IPS-NIHi7 (cell line): Measurements from ENCODE around the gene SS18L1.

Source experiments
- DNase-seq: peaks from one replicate; pipeline ENCODE4 v3.0.0; 2012; ENCODE audit warnings: mixed read lengths; ENCODE audit errors: extremely low spot score

Gene SS18L1

DNA sequence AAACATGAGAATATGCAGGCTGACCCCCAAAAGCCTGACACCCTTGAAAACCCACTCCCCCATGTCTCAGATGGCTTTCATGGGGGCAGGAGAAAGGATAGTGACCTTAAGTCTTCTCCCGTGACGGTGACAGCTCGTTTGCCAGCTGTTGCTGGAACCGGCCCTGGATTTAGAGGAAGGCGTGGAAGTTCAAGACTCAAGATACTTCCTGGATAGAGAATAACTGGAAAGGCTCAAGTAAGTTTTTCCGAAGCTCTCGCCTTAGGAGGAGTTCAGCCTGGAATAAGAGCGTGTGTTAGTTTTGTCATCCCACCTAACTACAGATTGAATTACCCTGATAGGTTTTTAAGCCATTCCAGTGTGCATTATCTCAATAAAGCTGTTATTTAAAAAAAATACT, 27.7 kb downstream of the SS18L1 start:
- DNase-seq = no peak

DNA sequence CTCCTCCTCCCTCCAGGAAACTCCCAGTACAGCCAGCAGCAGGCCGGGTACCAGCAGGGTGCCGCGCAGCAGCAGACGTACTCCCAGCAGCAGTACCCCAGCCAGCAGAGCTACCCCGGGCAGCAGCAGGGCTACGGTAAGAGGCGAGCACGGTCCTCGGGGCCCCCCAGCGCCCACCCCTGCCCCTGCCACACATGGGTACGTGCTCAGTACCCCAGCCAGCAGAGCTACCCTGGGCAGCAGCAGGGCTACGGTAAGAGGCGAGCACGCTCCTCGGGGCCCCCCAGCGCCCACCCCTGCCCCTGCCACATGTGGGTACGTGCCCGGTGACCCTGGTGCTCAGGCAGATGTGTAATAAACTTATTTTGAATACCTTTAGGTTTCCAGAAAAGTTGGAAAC, 29.1 kb downstream of the SS18L1 start:
- DNase-seq = no peak

DNA sequence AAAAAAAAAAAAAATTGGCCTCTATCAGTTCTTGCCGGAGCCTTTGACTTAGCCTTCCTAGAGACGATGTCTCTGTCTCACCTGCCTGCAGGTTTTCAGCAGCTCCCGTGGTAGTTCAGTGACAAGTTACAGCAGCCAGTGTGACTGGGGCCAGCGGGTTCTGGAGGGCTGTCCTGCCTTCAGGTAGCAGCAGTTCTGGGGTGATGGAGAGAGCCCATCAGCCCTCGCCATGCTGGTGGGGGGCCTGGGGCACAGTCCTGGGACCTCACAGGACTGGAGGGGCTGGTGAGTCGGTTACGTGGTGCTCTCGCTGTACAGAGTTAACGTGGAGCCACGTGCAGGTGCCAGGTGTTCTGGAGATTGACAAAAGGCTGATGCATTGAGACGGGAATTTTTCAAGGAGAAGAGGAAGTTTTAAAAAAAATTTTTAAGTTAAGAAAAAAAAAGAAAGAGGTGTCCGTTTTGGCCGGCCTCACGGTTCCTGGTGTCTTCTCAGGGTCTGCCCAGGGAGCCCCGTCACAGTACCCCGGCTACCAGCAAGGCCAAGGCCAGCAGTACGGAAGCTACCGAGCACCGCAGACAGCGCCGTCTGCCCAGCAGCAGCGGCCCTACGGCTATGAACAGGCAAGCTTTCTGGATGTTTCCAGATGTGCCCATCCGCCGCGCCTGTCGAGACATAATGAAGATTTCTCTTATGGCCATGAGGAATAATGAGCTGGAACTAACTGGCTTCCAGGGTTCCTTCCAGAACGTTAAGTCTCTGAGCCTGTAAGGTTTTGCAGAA, 30.6 kb downstream of the SS18L1 start:
- no peak for DNase-seq

DNA sequence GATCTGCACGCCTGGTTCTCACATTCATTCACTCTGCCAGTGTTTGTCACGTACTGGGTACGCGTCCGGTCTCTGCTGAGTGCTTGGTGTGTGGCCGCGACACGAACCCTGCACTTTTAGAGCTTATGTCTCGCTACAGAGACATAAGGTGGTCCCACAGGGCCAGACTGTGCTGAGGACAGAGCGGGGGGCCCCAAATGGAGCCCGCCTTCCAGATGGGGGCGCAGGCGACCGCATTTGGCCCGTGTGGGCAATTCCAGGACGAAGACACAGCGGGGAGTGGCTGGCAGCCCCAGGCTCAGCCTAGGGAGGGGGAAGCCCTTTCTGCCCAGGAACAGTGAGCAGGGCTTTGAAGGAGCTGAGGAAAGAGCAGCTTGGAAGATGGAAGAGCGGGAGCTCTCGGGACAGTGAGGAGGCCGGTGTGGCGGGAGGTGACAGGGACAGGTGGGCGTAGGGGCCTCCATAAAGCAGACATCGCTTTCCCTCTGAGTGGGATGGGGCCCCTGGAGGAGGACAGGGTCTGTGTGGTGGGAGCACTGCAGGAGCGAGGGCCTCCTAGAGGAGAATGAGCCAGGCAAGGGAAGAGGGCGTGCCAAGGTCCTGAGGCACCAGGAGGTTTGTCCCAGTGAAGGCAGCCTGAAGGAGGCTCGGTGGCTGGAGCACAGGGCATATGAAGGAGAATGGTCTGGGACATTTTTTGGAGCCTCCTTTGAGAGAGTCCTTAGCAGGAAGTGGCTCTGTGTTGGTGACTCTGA, 31.5 kb downstream of the SS18L1 start:
- DNase-seq = no peak

GRCh38 chr20:62175711-62176110, 32.1 kb downstream of the SS18L1 start:
- no peak for DNase-seq

DNA sequence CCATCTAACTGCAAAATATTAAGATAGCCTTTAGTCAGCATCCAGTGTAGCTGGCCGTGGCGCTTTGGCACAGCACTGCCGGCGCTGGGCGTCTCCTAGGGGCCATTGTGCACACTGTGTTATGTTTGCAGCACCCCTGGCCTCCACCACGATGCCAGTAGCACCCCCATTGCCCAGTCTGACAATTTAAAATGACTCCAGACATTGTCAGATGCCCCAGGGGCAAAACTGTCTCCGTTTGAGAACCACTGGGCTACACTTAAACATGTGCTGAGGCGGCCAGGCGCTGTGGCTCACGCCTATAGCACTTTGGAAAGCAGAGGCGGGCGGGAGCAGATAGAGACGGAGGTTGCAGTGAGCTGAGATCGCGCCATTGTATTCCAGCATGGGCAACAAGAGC, 33.3 kb downstream of the SS18L1 start:
- no peak for DNase-seq

GRCh38 chr20:62177307-62177706, 33.7 kb downstream of the SS18L1 start:
- no peak for DNase-seq

GRCh38 chr20:62178316-62179161, 35.0 kb downstream of the SS18L1 start:
- DNase-seq = no peak

- no peak for DNase-seq
Measured at GRCh38 chr20:62179162-62179504, 35.6 kb downstream of the SS18L1 start.

GRCh38 chr20:62181808-62182207, 38.2 kb downstream of the SS18L1 start:
- no peak for DNase-seq

DNA sequence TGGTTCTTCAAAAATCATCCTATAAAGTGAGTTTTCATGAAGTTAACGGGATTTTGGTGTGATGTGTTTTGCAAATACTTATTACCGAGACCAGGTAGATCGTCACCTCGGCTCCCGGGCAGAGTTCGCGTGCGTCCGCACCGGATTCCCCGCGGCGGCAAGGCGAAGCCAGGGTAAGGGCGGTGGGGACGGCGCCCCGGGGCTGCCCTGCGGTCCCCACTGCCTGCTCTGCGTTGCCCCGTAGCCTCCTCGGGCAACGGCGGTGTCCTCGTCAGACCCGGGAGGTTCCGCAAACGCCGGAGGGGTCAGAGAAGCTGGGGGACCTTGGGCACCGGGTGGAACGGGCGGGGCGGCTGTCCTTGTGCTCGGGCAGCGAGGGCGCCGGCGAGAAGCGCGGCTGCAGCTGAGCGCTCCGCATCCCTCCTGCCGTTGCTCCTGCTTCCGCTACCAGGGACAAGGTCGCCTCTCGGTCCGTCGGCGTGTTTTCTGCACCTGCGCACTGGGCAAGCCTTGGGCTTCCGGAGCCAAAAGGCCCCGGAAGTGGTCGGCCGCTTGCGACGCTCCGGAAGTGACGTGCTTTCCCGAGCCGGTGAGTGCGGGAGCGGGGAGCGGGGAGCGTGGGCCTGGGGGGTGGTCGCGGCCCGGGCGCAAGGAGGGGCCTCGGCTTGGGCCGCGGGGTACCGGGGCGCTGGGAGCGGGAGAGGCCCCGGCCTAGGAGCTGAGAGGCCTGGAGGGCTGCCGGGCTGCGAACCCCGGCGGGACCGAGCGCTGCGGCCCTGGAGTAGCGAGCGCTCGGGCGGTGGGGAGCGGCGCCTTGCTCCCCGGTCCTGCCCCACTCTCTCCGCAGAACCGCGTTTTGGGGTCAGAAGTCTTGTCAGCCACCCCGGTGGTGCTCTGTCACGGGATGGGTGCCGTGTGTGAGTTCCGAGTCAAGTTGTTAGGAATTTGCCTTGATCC, 39.2 kb downstream of the SS18L1 start, which contains the start of gene MTG2:
TSS of gene MTG2 (plus strand) at position 560 of the 957 bp plus-strand sequence. CDS start 10,393 bp downstream, outside the sequence.
- DNase-seq = peak; percentile 100

- DNase-seq = no peak
Measured at GRCh38 chr20:62183426-62184142, 40.0 kb downstream of the SS18L1 start.

DNA sequence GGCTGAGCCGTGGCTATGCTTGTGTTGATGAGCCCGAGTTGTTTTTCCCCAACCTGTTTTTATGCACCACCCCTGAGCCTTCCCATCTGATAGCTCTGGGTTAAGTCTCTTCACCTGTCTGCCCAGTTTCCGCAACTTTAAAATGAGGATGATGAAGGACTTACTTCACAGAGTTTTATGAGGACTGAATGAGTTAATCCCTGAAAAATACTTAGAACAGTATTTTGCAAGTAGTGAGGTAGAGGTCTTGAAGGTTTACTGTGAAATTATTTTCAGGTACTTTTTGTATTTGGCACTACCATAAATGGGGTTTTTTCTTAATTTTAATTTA, 42.5 kb downstream of the SS18L1 start:
- DNase-seq = no peak

DNA sequence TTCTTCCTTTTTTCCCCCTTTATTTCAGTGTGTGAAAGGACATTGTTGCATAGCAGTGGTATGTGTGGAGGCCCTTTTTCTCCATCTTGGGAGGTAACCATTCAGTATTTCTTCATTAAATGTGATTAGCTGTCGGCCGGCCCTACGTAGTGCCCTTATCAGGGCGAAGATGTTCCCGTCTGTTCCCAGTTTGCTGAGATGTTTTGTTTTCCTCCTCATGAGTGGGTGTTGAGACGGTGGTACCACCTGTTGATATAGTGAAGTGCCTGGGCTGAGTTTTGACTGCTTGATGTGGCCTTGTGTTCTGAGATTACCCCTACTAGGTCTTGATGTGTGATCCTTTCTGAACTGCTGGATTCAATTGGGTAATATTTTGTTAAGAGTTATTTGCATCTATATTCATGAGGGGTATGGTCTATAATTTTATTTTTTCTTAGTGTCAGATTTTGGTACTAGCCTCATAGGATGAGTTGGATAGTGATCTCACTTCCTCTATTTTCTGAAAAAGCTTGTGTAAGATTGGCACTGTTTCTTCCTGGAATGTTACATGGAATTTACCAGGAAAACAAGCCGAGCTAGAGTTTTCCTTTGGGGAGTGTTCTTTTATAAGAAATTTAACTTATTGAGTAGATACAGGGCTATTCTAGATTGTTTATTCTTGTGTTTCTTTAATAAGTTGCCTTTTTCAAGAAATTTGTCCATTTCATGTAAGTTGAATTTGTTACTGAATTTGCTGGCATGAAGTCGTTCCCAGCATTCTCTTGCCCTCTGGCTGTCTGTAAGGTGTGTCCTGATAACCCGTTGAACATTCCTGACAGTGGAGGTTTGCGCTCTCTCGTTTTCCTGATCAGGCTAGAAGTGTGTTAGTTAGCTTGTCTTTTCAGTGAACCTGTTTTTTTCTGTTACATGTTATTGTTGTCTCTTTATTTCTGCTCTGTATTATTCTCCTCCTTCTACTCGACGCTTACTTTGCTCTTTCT, 43.6 kb downstream of the SS18L1 start:
- no peak for DNase-seq

DNA sequence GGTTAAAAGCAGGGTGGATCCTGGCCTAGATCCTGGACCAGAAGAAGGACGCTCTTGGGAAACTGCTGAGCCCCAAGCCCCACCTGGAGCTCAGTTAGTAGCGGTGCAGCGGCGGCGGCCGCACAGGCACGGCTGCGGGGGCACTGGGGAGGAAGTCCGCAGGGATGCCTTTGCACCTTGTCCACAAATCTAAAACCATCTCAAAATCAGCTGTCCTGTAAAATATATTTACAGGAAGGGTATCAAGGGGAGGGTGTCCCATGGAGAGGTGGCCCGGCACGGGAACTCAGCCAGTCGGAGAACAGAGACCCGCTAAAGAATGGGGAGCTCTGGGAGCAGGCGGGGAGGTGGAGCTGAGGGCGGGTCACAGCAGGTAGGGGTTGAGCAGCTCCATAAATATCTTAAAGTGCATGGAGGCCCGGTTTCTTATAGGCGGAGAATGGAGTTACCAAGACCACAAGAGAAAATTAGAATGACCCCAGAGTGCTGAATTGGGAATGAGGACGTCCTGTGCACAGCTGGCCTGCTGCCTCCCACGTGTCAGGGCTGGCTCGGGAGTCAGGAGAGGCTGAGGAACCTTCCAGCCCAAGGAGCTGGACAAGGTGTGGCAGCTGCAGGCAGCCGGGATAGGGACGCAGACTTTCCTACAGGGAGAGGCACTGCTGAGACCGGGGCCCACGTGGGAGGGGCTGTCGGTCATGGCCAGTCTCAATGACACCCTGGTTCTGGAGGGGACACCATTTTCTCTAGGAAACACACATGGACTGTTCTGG, 47.3 kb downstream of the SS18L1 start:
- no peak for DNase-seq

DNA sequence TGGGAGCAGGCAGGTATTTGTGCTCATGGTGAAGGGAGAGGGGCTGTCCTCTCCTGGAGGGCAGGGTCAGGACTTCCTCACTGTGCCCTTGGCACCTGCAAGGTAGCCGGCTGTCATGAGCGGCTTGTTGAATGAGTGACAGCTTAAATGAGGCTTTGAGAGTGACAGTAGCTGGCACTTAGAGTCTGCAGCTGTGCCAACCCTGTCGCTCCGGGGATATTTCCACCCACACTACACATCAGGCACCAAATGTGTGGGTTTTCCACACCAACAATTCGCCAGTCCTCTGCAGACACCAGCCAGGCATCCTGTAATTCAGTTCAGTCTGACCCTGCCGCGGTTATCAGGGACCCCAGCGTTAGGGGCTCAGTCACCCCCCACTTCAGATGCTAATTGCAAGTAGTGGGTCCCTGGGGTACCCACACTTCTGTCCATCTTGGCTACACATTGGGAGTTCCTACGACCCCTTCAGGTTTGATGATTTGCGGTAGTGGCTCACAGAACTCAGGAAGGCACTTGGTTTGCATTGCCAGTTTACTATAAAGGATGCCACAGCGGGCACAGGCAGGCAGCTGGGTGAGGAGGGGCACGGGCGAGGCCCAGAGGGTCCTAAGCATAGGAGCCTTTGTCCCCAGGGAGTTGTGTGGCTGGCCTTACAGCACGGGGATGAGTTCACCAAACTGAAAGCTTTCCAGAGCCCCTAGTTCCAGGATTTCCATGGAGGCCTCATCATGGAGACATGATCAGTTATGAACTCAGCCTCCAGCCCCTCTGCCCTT, 48.4 kb downstream of the SS18L1 start:
- no peak for DNase-seq

- DNase-seq = no peak
Measured at GRCh38 chr20:62192635-62193034, 49.1 kb downstream of the SS18L1 start.
